ENCODE data around the gene SIK3. TPM values are rescaled to one million over a fixed set of nuclear protein-coding genes. Genes with fewer than 3 reads are reported as not detected.

The SIK3 gene
- total RNA-seq, 1 donor from 2014 or later: 32.9 TPM

GRCh38 chr11:117059611-117060148, 38.5 kb downstream of the SIK3 start:
- Histone ChIP-seq H3K4me3 (no peak overlapping the region), H3K27ac (no peak overlapping the region), H3K36me3 (no peaks in the 10 kb centered on the region), H3K27me3 (ENCODE audit: low read depth) (no peaks in the 10 kb centered on the region), H3K9me3 (no peaks in the 10 kb centered on the region), H3K4me1 (peaks cover 27% of the 10 kb centered on the region)
- TF ChIP-seq CTCF (IDR thresholded peaks at IDR 0.05): no peak
- intact Hi-C loops (cut with DNase I): no loop called here
- DNase-seq (no peak), ATAC-seq (no peak)

- Histone ChIP-seq H3K4me3 (no peak overlapping the region), H3K27ac (no peak overlapping the region), H3K4me1 (peaks cover 18% of the 10 kb centered on the region), H3K36me3 (no peaks in the 10 kb centered on the region), H3K9me3 (no peaks in the 10 kb centered on the region), H3K27me3 (ENCODE audit: low read depth) (no peaks in the 10 kb centered on the region)
- intact Hi-C loops (cut with DNase I): no loop called here
- DNase-seq: no peak
- ATAC-seq: no peak
- TF ChIP-seq CTCF (IDR thresholded peaks at IDR 0.05): no peak
These were observed 39.4 kb downstream of the SIK3 start for GRCh38 chr11:117058761-117059261.

- Histone ChIP-seq H3K36me3 (no peaks in the 10 kb centered on the region), H3K4me1 (peaks cover 18% of the 10 kb centered on the region), H3K27ac (no peak overlapping the region), H3K27me3 (ENCODE audit: low read depth) (no peaks in the 10 kb centered on the region), H3K4me3 (no peak overlapping the region), H3K9me3 (no peaks in the 10 kb centered on the region)
- no peak for TF ChIP-seq CTCF (IDR thresholded peaks at IDR 0.05)
- no peak for ATAC-seq
- DNase-seq: no peak
- intact Hi-C loops (cut with DNase I): no loop called here
These were observed 40.5 kb downstream of the SIK3 start for GRCh38 chr11:117057727-117058126.

DNA sequence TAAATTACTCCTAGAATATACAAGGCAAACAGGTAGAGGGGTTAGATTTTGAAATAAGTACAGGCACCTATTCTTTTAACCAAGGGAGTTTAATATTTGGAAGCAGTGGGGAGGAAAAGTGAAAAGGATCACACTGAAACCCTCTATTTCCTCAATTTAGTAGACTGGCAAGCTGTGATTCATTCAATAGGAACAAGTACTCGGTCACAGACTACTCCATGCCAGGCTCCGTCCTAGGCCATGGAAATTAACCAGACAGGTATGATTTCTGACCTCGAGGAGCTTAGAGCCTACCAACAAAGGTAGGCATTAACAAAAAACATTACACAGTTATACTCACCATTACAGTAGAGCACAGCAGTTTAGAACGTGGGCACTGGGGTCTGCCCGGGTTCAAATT, 40.9 kb downstream of the SIK3 start:
- intact Hi-C loops (cut with DNase I): no loop called here
- no peak for DNase-seq
- H3K27ac ChIP-seq: no peak overlapping the region
- no peak for TF ChIP-seq CTCF (IDR thresholded peaks at IDR 0.05)
- peaks cover 18% of the 10 kb centered on the region for H3K4me1 ChIP-seq
- ATAC-seq: no peak
- no peaks in the 10 kb centered on the region for H3K36me3 ChIP-seq
- H3K27me3 ChIP-seq (ENCODE audit: low read depth): no peaks in the 10 kb centered on the region
- no peaks in the 10 kb centered on the region for H3K9me3 ChIP-seq
- H3K4me3 ChIP-seq: no peak overlapping the region

DNA sequence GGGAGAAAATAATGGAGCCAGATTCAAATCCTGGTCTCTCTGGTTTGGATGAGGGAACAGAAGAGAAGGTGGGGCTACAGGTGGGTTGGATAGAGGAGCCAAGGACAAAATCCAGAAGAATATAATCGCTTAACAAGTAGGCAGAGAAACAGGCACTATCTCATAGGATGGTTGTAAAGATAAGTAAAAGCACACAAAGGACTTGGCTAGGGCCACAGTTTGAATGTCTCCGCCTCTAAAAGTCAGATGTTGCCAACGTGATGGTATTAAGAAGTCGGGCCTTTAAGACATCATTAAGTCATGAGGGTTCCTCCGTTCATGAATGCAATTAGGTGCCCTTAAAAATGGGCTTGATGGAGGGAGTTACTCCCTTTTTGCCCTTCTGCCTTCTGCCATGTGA, 42.8 kb downstream of the SIK3 start:
- no peak for TF ChIP-seq CTCF (IDR thresholded peaks at IDR 0.05)
- Histone ChIP-seq H3K4me1 (peaks cover 18% of the 10 kb centered on the region), H3K27ac (no peak overlapping the region), H3K4me3 (no peak overlapping the region), H3K9me3 (no peaks in the 10 kb centered on the region), H3K27me3 (ENCODE audit: low read depth) (no peaks in the 10 kb centered on the region), H3K36me3 (no peaks in the 10 kb centered on the region)
- DNase-seq (no peak), ATAC-seq (no peak)
- intact Hi-C loops (cut with DNase I): no loop called here

All from lower lobe of right lung (tissue), 2 donors.